Hepatocyte (in vitro differentiated cells): ENCODE data around the gene WDHD1.

ENCODE experiments used
- CTCF ChIP-seq: fragments of 200-600 bp; sonication (generic); IDR thresholded peaks from 2 replicates; pipeline ENCODE4 v1.5.1; 2016; ENCODE audit warnings: antibody characterized with exemption, mild to moderate bottlenecking; ENCODE audit not compliant: poor library complexity
- EZH2 ChIP-seq: fragments of 200-600 bp; sonication (generic); IDR thresholded peaks from 2 replicates; pipeline ENCODE4 v1.6.1; 2016; ENCODE audit warnings: antibody characterized with exemption, mild to moderate bottlenecking, borderline replicate concordance
- EZH2phosphoT487 ChIP-seq: fragments of 200-600 bp; sonication (generic); IDR thresholded peaks from one replicate; pipeline ENCODE4 v1.6.1; 2018; ENCODE audit warnings: antibody characterized with exemption, mild to moderate bottlenecking, low read depth, moderate library complexity; ENCODE audit not compliant: unreplicated experiment, severe bottlenecking

- TF ChIP-seq EZH2 (no peak), EZH2phosphoT487 (no peak), CTCF (no peak)
Measured at GRCh38 chr14:55053500-55053899, 26.6 kb upstream of the WDHD1 start.
